Vagina (tissue), 2 donors: Measurements from ENCODE around the gene ANO1. TPM values are rescaled to one million over a fixed set of nuclear protein-coding genes. Genes with fewer than 3 reads are reported as not detected.

Experiments used
- DNase-seq, 2 donors: peaks; one replicate each; pipeline ENCODE4 v3.0.0-alpha.2; 2017; ENCODE audit errors: extremely low spot score in 2 of 2
- H3K27ac ChIP-seq: fragments of 200-600 bp; sonication (generic); one replicate; pipeline ENCODE4 v1.5.1; 2019
- H3K27me3 ChIP-seq: fragments of 200-600 bp; sonication (generic); one replicate; pipeline ENCODE4 v1.5.1; 2019
- H3K36me3 ChIP-seq, 2 donors: fragments of 200-600 bp; sonication (generic); one replicate each; pipeline ENCODE4 v1.5.1; 2017 to 2019
- H3K4me1 ChIP-seq: fragments of 200-600 bp; sonication (generic); one replicate; pipeline ENCODE4 v1.5.1; 2019
- H3K4me3 ChIP-seq, 2 donors: fragments of 200-600 bp; sonication (generic); 1 replicate in 1 of 2; 2 replicates in 1 of 2; pipeline ENCODE4 v1.5.1; 2016 to 2019
- H3K9me3 ChIP-seq: fragments of 200-600 bp; sonication (generic); one replicate; pipeline ENCODE4 v1.5.1; 2019
- CTCF ChIP-seq, 3 experiments: fragments of 450-650 bp in 2 of 3; fragments of 200-600 bp in 1 of 3; sonication (generic) in 1 of 3; IDR thresholded peaks; one replicate each; pipeline ENCODE4 v1.5.1; 2017 to 2019; ENCODE audit warnings: antibody characterized with exemption in 3 of 3, mild to moderate bottlenecking in 2 of 3, moderate library complexity in 2 of 3
- POLR2A ChIP-seq, 2 donors: fragments of 450-650 bp; IDR thresholded peaks; one replicate each; pipeline ENCODE4 v1.6.1; 2017; ENCODE audit warnings: antibody characterized with exemption in 2 of 2, mild to moderate bottlenecking in 2 of 2, moderate library complexity in 2 of 2
- POLR2AphosphoS5 ChIP-seq, 2 donors: sonication (generic); formaldehyde crosslinking; IDR thresholded peaks; one replicate each; pipeline ENCODE4 v1.9.0; 2017; ENCODE audit warnings: antibody characterized with exemption in 2 of 2, mild to moderate bottlenecking in 2 of 2, low read depth in 1 of 2; ENCODE audit not compliant: insufficient read depth in 1 of 2
- intact Hi-C: fragments of 100-400 bp; cut with DNase I; formaldehyde crosslinking; loops from one replicate; pipeline ENCODE4 v1.15.1; 2023
- total RNA-seq: library from RNA; depleted of rRNA; stranded (reverse); fragments of >200 nt; gene quantifications from one replicate; pipeline ENCODE4 v1.2.3, GENCODE V29; 2016

Gene ANO1
- total RNA-seq, 1 donor from 2014 or later = 40.8 TPM

GRCh38 chr11:70060611-70061293 lies 17.4 kb upstream of the ANO1 start:
- DNase-seq = peak; percentile 47 to 52
- Histone ChIP-seq H3K27ac (no peak overlapping the region), H3K4me1 (peaks cover 22% of the 10 kb centered on the region), H3K36me3 (no peaks in the 10 kb centered on the region), H3K27me3 (no peaks in the 10 kb centered on the region), H3K4me3 (no peak overlapping the region), H3K9me3 (no peaks in the 10 kb centered on the region)
- intact Hi-C loops = no loop called here
- TF ChIP-seq POLR2AphosphoS5 (IDR thresholded peaks at IDR 0.05; ENCODE audit: insufficient read depth in 1 of 2, low read depth in 1 of 2) = no peak
- TF ChIP-seq POLR2A (IDR thresholded peaks at IDR 0.05) = no peak
- no peak for TF ChIP-seq CTCF (IDR thresholded peaks at IDR 0.05)

- intact Hi-C loops = no loop called here
- Histone ChIP-seq H3K4me1 (peaks cover 22% of the 10 kb centered on the region), H3K27ac (no peak overlapping the region), H3K9me3 (no peaks in the 10 kb centered on the region), H3K27me3 (no peaks in the 10 kb centered on the region), H3K36me3 (no peaks in the 10 kb centered on the region), H3K4me3 (no peak overlapping the region)
- TF ChIP-seq CTCF (IDR thresholded peaks at IDR 0.05) (no peak), POLR2A (IDR thresholded peaks at IDR 0.05) (no peak), POLR2AphosphoS5 (IDR thresholded peaks at IDR 0.05; ENCODE audit: insufficient read depth in 1 of 2, low read depth in 1 of 2) (no peak)
- peak in 1 of 2 donors; percentile 9 for DNase-seq
Observed at GRCh38 chr11:70061734-70062133, 16.4 kb upstream of the ANO1 start.

GRCh38 chr11:70063121-70063520 lies 15.0 kb upstream of the ANO1 start:
- peak; percentile 16 to 56 for DNase-seq

GRCh38 chr11:70063555-70063954 lies 14.6 kb upstream of the ANO1 start:
- intact Hi-C loops = no loop called here
- H3K36me3 ChIP-seq = no peaks in the 10 kb centered on the region
- peak; percentile 34 to 76 for DNase-seq
- no peak overlapping the region for H3K4me3 ChIP-seq
- H3K9me3 ChIP-seq = no peaks in the 10 kb centered on the region
- peaks cover 22% of the 10 kb centered on the region for H3K4me1 ChIP-seq
- H3K27ac ChIP-seq = no peak overlapping the region
- TF ChIP-seq CTCF (IDR thresholded peaks at IDR 0.05) = no peak
- peak in 1 of 2 donors; percentile 39 for TF ChIP-seq POLR2AphosphoS5 (IDR thresholded peaks at IDR 0.05; ENCODE audit: insufficient read depth in 1 of 2, low read depth in 1 of 2)
- no peaks in the 10 kb centered on the region for H3K27me3 ChIP-seq

More at GRCh38 chr11:70063121-70063520, 15.0 kb upstream of the ANO1 start:
- TF ChIP-seq POLR2A (IDR thresholded peaks at IDR 0.05) (no peak), CTCF (IDR thresholded peaks at IDR 0.05) (no peak), POLR2AphosphoS5 (IDR thresholded peaks at IDR 0.05; ENCODE audit: insufficient read depth in 1 of 2, low read depth in 1 of 2) (no peak)
- no peak overlapping the region for H3K27ac ChIP-seq
- H3K36me3 ChIP-seq = no peaks in the 10 kb centered on the region
- H3K9me3 ChIP-seq = no peaks in the 10 kb centered on the region
- H3K4me3 ChIP-seq = no peak overlapping the region
- intact Hi-C loops = no loop called here
- H3K4me1 ChIP-seq = peaks cover 22% of the 10 kb centered on the region
- H3K27me3 ChIP-seq = no peaks in the 10 kb centered on the region

- Histone ChIP-seq H3K9me3 (no peaks in the 10 kb centered on the region), H3K36me3 (no peaks in the 10 kb centered on the region), H3K4me3 (no peak overlapping the region), H3K27me3 (no peaks in the 10 kb centered on the region), H3K27ac (no peak overlapping the region), H3K4me1 (peaks cover 22% of the 10 kb centered on the region)
- DNase-seq = peak in 1 of 2 donors; percentile 74
- intact Hi-C loops = no loop called here
- TF ChIP-seq POLR2AphosphoS5 (IDR thresholded peaks at IDR 0.05; ENCODE audit: insufficient read depth in 1 of 2, low read depth in 1 of 2) (no peak), CTCF (IDR thresholded peaks at IDR 0.05) (no peak), POLR2A (IDR thresholded peaks at IDR 0.05) (no peak)
Observed at GRCh38 chr11:70064008-70064725, 13.9 kb upstream of the ANO1 start.
